Upper lobe of right lung (tissue), 1 donor: ENCODE results near the gene TNS1. TPM values are rescaled to one million over a fixed set of nuclear protein-coding genes. Genes with fewer than 3 reads are reported as not detected.

ENCODE experiments used
- ATAC-seq: fragments of 200-7000 bp; cut with Tn5 transposase; one replicate; pipeline ENCODE4 v1.9.1; 2020; ENCODE audit warnings: mild to moderate bottlenecking, moderate library complexity
- DNase-seq: peaks from one replicate; pipeline ENCODE4 v3.0.0-alpha.2; 2020
- H3K27ac ChIP-seq: fragments of 200-600 bp; one replicate; pipeline ENCODE4 v1.8.0; 2022
- H3K27me3 ChIP-seq: fragments of 200-600 bp; one replicate; pipeline ENCODE4 v1.8.0; 2022; ENCODE audit warnings: mild to moderate bottlenecking
- H3K36me3 ChIP-seq: fragments of 200-600 bp; one replicate; pipeline ENCODE4 v1.8.0; 2022
- H3K4me1 ChIP-seq: fragments of 200-600 bp; one replicate; pipeline ENCODE4 v1.8.0; 2022
- H3K4me3 ChIP-seq: fragments of 200-600 bp; one replicate; pipeline ENCODE4 v1.8.0; 2022; ENCODE audit warnings: mild to moderate bottlenecking
- H3K9me3 ChIP-seq: fragments of 200-600 bp; one replicate; pipeline ENCODE4 v1.8.0; 2022
- intact Hi-C: fragments of 100-400 bp; cut with DNase I; formaldehyde crosslinking; loops from one replicate; pipeline ENCODE4 v1.11.0; 2022
- microRNA-seq: library from miRNA; unstranded; fragments of <30 nt; microRNA quantifications from one replicate; pipeline ENCODE4 v1.2.0, GENCODE V29; 2020; ENCODE audit warnings: borderline microRNAs expressed
- total RNA-seq: library from RNA; stranded (reverse); fragmentation: NEBNext Ultra II Directional; extraction: Animal tissue kit (Norgen Biotek cat#: 25700); gene quantifications from one replicate; pipeline ENCODE4 v1.2.1, GENCODE V29; 2021
- TF ChIP-seq, protein P1 (sequence below): fragments of 200-600 bp; IDR thresholded peaks from one replicate; pipeline ENCODE4 v1.8.0; 2022; ENCODE audit warnings: antibody characterized with exemption
- donor health status: DM: no; HTN: yes; CAD: no; lungs with severe emphysema.

The TNS1 gene
- total RNA-seq, 1 donor from 2014 or later = 669 TPM

GRCh38 chr2:217753460-217754200 lies 249.2 kb downstream of the TNS1 start:
- intact Hi-C loops = no loop called here
- TF ChIP-seq, protein P1, sequence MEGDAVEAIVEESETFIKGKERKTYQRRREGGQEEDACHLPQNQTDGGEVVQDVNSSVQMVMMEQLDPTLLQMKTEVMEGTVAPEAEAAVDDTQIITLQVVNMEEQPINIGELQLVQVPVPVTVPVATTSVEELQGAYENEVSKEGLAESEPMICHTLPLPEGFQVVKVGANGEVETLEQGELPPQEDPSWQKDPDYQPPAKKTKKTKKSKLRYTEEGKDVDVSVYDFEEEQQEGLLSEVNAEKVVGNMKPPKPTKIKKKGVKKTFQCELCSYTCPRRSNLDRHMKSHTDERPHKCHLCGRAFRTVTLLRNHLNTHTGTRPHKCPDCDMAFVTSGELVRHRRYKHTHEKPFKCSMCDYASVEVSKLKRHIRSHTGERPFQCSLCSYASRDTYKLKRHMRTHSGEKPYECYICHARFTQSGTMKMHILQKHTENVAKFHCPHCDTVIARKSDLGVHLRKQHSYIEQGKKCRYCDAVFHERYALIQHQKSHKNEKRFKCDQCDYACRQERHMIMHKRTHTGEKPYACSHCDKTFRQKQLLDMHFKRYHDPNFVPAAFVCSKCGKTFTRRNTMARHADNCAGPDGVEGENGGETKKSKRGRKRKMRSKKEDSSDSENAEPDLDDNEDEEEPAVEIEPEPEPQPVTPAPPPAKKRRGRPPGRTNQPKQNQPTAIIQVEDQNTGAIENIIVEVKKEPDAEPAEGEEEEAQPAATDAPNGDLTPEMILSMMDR = no peak
- Histone ChIP-seq H3K9me3 (no peaks in the 10 kb centered on the region), H3K4me1 (peaks cover 6% of the 10 kb centered on the region), H3K27me3 (no peaks in the 10 kb centered on the region), H3K36me3 (no peaks in the 10 kb centered on the region), H3K27ac (no peak overlapping the region), H3K4me3 (no peak overlapping the region)
- ATAC-seq = no peak
- no peak for DNase-seq

GRCh38 chr2:217752714-217753459 lies 249.9 kb downstream of the TNS1 start:
- TF ChIP-seq, protein P1 = no peak
- Histone ChIP-seq H3K27me3 (no peaks in the 10 kb centered on the region), H3K9me3 (no peaks in the 10 kb centered on the region), H3K4me3 (no peak overlapping the region), H3K27ac (no peak overlapping the region), H3K4me1 (peaks cover 6% of the 10 kb centered on the region), H3K36me3 (no peaks in the 10 kb centered on the region)
- intact Hi-C loops = no loop called here
- DNase-seq (no peak), ATAC-seq (no peak)

- Histone ChIP-seq H3K9me3 (no peaks in the 10 kb centered on the region), H3K36me3 (no peaks in the 10 kb centered on the region), H3K4me1 (peaks cover 6% of the 10 kb centered on the region), H3K27ac (no peak overlapping the region), H3K27me3 (no peaks in the 10 kb centered on the region), H3K4me3 (no peak overlapping the region)
- DNase-seq = no peak
- ATAC-seq = no peak
- TF ChIP-seq, protein P1 = no peak
- intact Hi-C loops = no loop called here
These were observed 250.8 kb downstream of the TNS1 start for GRCh38 chr2:217751952-217752351.

GRCh38 chr2:217751192-217751591 lies 251.6 kb downstream of the TNS1 start:
- ATAC-seq (no peak), DNase-seq (no peak)
- no peaks in the 10 kb centered on the region for H3K9me3 ChIP-seq
- TF ChIP-seq, protein P1 = no peak
- H3K27me3 ChIP-seq = no peaks in the 10 kb centered on the region
- H3K27ac ChIP-seq = no peak overlapping the region
- H3K36me3 ChIP-seq = no peaks in the 10 kb centered on the region
- no peak overlapping the region for H3K4me3 ChIP-seq
- no peaks in the 10 kb centered on the region for H3K4me1 ChIP-seq
- intact Hi-C loops = no loop called here

Small RNAs within 50 kb of the gene (microRNA-seq; reads per million reads assigned to microRNA genes)
- 0.83 reads per million for gene MIR6809

Other genes starting within 250 kb of the TNS1 start
- not detected for gene RUFY4, start 66.3 kb upstream of the TNS1 start, total RNA-seq
- 9.0 TPM for gene CXCR2, start 123.0 kb upstream of the TNS1 start, total RNA-seq
- gene CXCR1, start 164.0 kb upstream of the TNS1 start, total RNA-seq = 5.3 TPM
- 357 TPM for gene ARPC2, start 214.2 kb upstream of the TNS1 start, total RNA-seq